Lower lobe of right lung (tissue), 2 donors: ENCODE data around the gene DYNC1I1. TPM values are rescaled to one million over a fixed set of nuclear protein-coding genes. Genes with fewer than 3 reads are reported as not detected.

Experiments
- ATAC-seq, 2 donors: fragments of 200-7000 bp; cut with Tn5 transposase; one replicate each; pipeline ENCODE4 v1.9.1; 2020 to 2022; ENCODE audit warnings: mild to moderate bottlenecking in 2 of 2, moderate library complexity in 2 of 2
- DNase-seq: peaks from one replicate; pipeline ENCODE4 v3.0.0-alpha.2; 2020
- H3K27ac ChIP-seq: fragments of 200-600 bp; one replicate; pipeline ENCODE4 v1.8.0; 2022
- H3K27me3 ChIP-seq: fragments of 200-600 bp; one replicate; pipeline ENCODE4 v1.8.0; 2022; ENCODE audit warnings: low read depth
- H3K36me3 ChIP-seq: fragments of 200-600 bp; one replicate; pipeline ENCODE4 v1.8.0; 2022; ENCODE audit warnings: mild to moderate bottlenecking
- H3K4me1 ChIP-seq: fragments of 200-600 bp; one replicate; pipeline ENCODE4 v1.8.0; 2022
- H3K4me3 ChIP-seq: fragments of 200-600 bp; one replicate; pipeline ENCODE4 v1.8.0; 2022; ENCODE audit warnings: mild to moderate bottlenecking
- H3K9me3 ChIP-seq: fragments of 200-600 bp; one replicate; pipeline ENCODE4 v1.8.0; 2022
- CTCF ChIP-seq: fragments of 200-600 bp; IDR thresholded peaks from one replicate; pipeline ENCODE4 v1.8.0; 2022; ENCODE audit warnings: antibody characterized with exemption, mild to moderate bottlenecking
- intact Hi-C: fragments of 100-400 bp; cut with DNase I; formaldehyde crosslinking; loops from one replicate; pipeline ENCODE4 v1.11.0; 2022
- total RNA-seq: library from RNA; stranded (reverse); fragmentation: NEBNext Ultra II Directional; extraction: Animal tissue kit (Norgen Biotek cat#: 25700); gene quantifications from one replicate; pipeline ENCODE4 v1.2.1, GENCODE V29; 2021
- donor health status: DM: no; HTN: yes; CAD: no; lungs with severe emphysema.

DYNC1I1 gene
- total RNA-seq, 1 donor from 2014 or later = 1.3 TPM

- intact Hi-C loops = no loop called here
- DNase-seq = no peak
Observed at GRCh38 chr7:96023387-96023786, 251.0 kb downstream of the DYNC1I1 start.

GRCh38 chr7:96026010-96026409, 253.7 kb downstream of the DYNC1I1 start:
- Histone ChIP-seq H3K4me1 (no peaks in the 10 kb centered on the region), H3K4me3 (no peak overlapping the region), H3K9me3 (no peaks in the 10 kb centered on the region), H3K36me3 (no peaks in the 10 kb centered on the region), H3K27me3 (no peaks in the 10 kb centered on the region), H3K27ac (no peak overlapping the region)
- ATAC-seq (no peak), DNase-seq (no peak)
- TF ChIP-seq CTCF = no peak
- intact Hi-C loops = no loop called here

More at GRCh38 chr7:96023387-96023786, 251.0 kb downstream of the DYNC1I1 start:
- TF ChIP-seq CTCF = no peak
- no peak overlapping the region for H3K4me3 ChIP-seq
- no peaks in the 10 kb centered on the region for H3K27me3 ChIP-seq
- ATAC-seq = no peak
- no peak overlapping the region for H3K27ac ChIP-seq
- no peaks in the 10 kb centered on the region for H3K4me1 ChIP-seq
- H3K36me3 ChIP-seq = no peaks in the 10 kb centered on the region
- H3K9me3 ChIP-seq = no peaks in the 10 kb centered on the region

- intact Hi-C loops = no loop called here
- Histone ChIP-seq H3K4me3 (no peak overlapping the region), H3K27ac (no peak overlapping the region), H3K9me3 (no peaks in the 10 kb centered on the region), H3K36me3 (no peaks in the 10 kb centered on the region), H3K27me3 (no peaks in the 10 kb centered on the region), H3K4me1 (no peaks in the 10 kb centered on the region)
- no peak for TF ChIP-seq CTCF
- ATAC-seq (no peak), DNase-seq (no peak)
Observed at GRCh38 chr7:96026611-96027010, 254.3 kb downstream of the DYNC1I1 start.

GRCh38 chr7:96028729-96029128, 256.4 kb downstream of the DYNC1I1 start:
- no peaks in the 10 kb centered on the region for H3K27me3 ChIP-seq
- no peak for TF ChIP-seq CTCF
- H3K36me3 ChIP-seq = no peaks in the 10 kb centered on the region
- ATAC-seq = no peak
- H3K9me3 ChIP-seq = no peaks in the 10 kb centered on the region
- intact Hi-C loops = no loop called here
- H3K4me1 ChIP-seq = no peaks in the 10 kb centered on the region
- H3K27ac ChIP-seq = no peak overlapping the region
- no peak overlapping the region for H3K4me3 ChIP-seq
- no peak for DNase-seq

GRCh38 chr7:96033009-96033598, 260.8 kb downstream of the DYNC1I1 start:
- Histone ChIP-seq H3K27ac (no peak overlapping the region), H3K36me3 (no peaks in the 10 kb centered on the region), H3K4me1 (no peaks in the 10 kb centered on the region), H3K9me3 (no peaks in the 10 kb centered on the region), H3K27me3 (no peaks in the 10 kb centered on the region), H3K4me3 (no peak overlapping the region)
- peak; percentile 17 to 23 for ATAC-seq
- intact Hi-C loops = no loop called here
- no peak for DNase-seq
- no peak for TF ChIP-seq CTCF
